ENCODE results near the gene ISM1. TPM values are rescaled to one million over a fixed set of nuclear protein-coding genes. Genes with fewer than 3 reads are reported as not detected.

ISM1 gene
- total RNA-seq, 1 donor from 2014 or later, result 0.36 TPM

- Mint-ChIP-seq H3K4me1 (ENCODE audit: low read depth) (peaks cover 3% of the 10 kb centered on the region), H3K4me3 (ENCODE audit: low read depth) (no peak overlapping the region), H3K9me3 (ENCODE audit: low read depth) (no peaks in the 10 kb centered on the region), H3K27me3 (no peaks in the 10 kb centered on the region), H3K36me3 (ENCODE audit: insufficient read depth) (no peaks in the 10 kb centered on the region), H3K27ac (no peak overlapping the region)
- no peak for DNase-seq (ENCODE audit: low spot score, unreplicated experiment)
- TF ChIP-seq CTCF (IDR thresholded peaks at IDR 0.05; ENCODE audit: unreplicated experiment), result no peak
These were observed 56.0 kb downstream of the ISM1 start for GRCh38 chr20:13276945-13277541.

GRCh38 chr20:13277663-13278295 is 56.7 kb downstream of the ISM1 start:
- H3K4me3 Mint-ChIP-seq (ENCODE audit: low read depth), result no peak overlapping the region
- H3K9me3 Mint-ChIP-seq (ENCODE audit: low read depth), result no peaks in the 10 kb centered on the region

GRCh38 chr20:13278812-13279570 is 57.9 kb downstream of the ISM1 start:
- H3K27me3 Mint-ChIP-seq, result no peaks in the 10 kb centered on the region
- no peak for TF ChIP-seq CTCF (IDR thresholded peaks at IDR 0.05; ENCODE audit: unreplicated experiment)
- no peaks in the 10 kb centered on the region for H3K36me3 Mint-ChIP-seq (ENCODE audit: insufficient read depth)
- no peak for DNase-seq (ENCODE audit: low spot score, unreplicated experiment)
- H3K4me1 Mint-ChIP-seq (ENCODE audit: low read depth), result peaks cover 1% of the 10 kb centered on the region
- H3K27ac Mint-ChIP-seq, result no peak overlapping the region
- H3K9me3 Mint-ChIP-seq (ENCODE audit: low read depth), result no peaks in the 10 kb centered on the region
- no peak overlapping the region for H3K4me3 Mint-ChIP-seq (ENCODE audit: low read depth)

More at GRCh38 chr20:13277663-13278295, 56.7 kb downstream of the ISM1 start:
- H3K27me3 Mint-ChIP-seq, result no peaks in the 10 kb centered on the region
- no peak for DNase-seq (ENCODE audit: low spot score, unreplicated experiment)
- peaks cover 3% of the 10 kb centered on the region for H3K4me1 Mint-ChIP-seq (ENCODE audit: low read depth)
- no peak overlapping the region for H3K27ac Mint-ChIP-seq
- no peaks in the 10 kb centered on the region for H3K36me3 Mint-ChIP-seq (ENCODE audit: insufficient read depth)
- TF ChIP-seq CTCF (IDR thresholded peaks at IDR 0.05; ENCODE audit: unreplicated experiment), result no peak

GRCh38 chr20:13280609-13281324 is 59.7 kb downstream of the ISM1 start:
- H3K4me3 Mint-ChIP-seq (ENCODE audit: low read depth), result no peak overlapping the region
- TF ChIP-seq CTCF (IDR thresholded peaks at IDR 0.05; ENCODE audit: unreplicated experiment), result no peak
- no peak overlapping the region for H3K27ac Mint-ChIP-seq
- H3K9me3 Mint-ChIP-seq (ENCODE audit: low read depth), result no peaks in the 10 kb centered on the region
- no peaks in the 10 kb centered on the region for H3K4me1 Mint-ChIP-seq (ENCODE audit: low read depth)
- no peaks in the 10 kb centered on the region for H3K36me3 Mint-ChIP-seq (ENCODE audit: insufficient read depth)
- no peaks in the 10 kb centered on the region for H3K27me3 Mint-ChIP-seq
- no peak for DNase-seq (ENCODE audit: low spot score, unreplicated experiment)

All from progenitor cell of endocrine pancreas (in vitro differentiated cells).